GM18951 (cell line): ENCODE data around the gene PSMB2.
"Not testable (repeated sequence)": the region's sequence is repeated elsewhere in the genome, so short reads cannot be mapped to it uniquely, and the experiment has no call there.

Experiments used
- POLR2A ChIP-seq: IDR thresholded peaks from 4 replicates; pipeline ENCODE4 v1.6.1; 2011; ENCODE audit warnings: mild to moderate bottlenecking; ENCODE audit not compliant: insufficient read length, insufficient read depth; ENCODE audit errors: extremely low read depth
- in situ Hi-C: fragments of 300-500 bp; cut with MboI; formaldehyde crosslinking; loops from one replicate; pipeline ENCODE4 v1.12.0; 2022; ENCODE audit warnings: low sequenced_read_pairs, mixed read lengths, inconsistent platforms; ENCODE audit not compliant: unreplicated experiment

The PSMB2 gene

DNA sequence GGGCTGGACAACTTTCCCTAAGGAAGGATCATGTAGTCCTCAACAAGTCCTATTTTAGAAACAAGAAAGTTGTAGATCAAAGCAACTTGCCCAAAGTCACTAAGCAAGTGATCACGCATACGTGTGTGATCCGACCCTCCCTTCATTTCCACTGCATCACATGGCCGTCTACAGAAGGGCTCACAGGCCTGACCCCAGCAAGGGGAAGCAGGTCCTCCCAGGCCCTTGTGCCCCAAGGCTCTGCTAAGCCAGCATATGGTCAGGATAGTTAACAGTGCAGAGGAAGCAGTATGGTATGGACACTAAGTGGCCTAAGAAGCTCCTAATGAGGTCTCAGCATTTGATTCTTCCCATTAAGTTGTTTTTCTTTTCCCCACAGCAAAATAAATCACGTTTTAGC is 43.5 kb downstream of the PSMB2 start:
- in situ Hi-C loops = no loop called here
- no peak for TF ChIP-seq POLR2A

DNA sequence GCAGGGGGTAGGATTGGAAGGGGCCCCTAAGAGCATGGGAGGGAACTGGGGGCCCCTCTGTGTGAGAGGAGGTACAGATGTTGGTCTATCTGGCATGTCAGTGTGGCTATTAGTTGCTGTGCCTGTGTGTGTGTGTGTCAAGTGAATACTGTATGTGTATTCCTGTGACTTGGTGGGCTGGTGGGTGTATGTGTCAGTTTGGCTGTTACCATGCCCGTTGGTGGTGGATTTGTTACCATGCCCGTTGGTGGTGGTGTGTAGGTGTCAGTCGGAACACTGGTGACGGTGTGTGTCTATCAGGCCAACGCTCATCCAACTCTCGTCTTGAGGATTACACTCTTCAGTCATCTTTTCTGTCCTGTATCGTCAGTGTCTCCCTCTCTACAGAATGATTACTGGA is 45.6 kb downstream of the PSMB2 start:
- in situ Hi-C loops = no loop called here

DNA sequence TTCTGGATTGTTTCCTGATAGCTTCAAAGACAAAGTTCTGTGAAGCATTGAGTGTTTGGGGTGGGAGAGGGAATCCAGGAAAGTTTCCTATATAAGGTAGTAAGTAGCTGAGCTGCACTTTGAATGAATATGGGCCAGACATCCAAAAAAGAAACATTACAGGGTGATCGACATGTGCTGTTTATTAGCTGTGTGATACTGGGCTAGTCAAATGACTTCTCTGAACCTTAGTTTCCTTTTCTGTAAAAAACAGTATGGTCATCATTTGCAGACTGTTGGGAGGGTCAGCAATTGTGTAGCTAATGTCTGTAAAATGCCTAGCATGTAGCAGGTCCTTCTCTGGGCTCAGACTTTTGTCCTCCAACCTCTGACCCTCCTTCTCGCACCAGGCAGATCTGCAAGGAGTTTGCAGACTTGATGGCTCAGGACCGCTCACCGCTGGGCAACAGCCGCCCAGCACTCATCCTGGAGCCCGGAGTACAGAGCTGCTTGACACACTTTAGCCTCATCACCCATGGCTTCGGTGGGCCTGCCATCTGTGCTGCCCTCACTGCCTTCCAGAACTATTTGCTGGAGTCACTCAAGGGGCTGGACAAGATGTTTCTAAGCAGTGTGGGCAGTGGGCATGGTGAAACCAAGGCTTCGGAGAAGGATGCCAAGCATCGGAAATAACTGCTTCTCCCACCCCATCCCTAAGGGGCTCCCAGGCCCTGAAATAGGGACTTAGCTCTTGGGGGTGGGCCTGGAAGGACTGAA is 47.1 kb downstream of the PSMB2 start:
- in situ Hi-C loops = no loop called here
- no peak for TF ChIP-seq POLR2A

More for the DNA sequence above, 45.6 kb downstream of the PSMB2 start:
- no peak for TF ChIP-seq POLR2A

DNA sequence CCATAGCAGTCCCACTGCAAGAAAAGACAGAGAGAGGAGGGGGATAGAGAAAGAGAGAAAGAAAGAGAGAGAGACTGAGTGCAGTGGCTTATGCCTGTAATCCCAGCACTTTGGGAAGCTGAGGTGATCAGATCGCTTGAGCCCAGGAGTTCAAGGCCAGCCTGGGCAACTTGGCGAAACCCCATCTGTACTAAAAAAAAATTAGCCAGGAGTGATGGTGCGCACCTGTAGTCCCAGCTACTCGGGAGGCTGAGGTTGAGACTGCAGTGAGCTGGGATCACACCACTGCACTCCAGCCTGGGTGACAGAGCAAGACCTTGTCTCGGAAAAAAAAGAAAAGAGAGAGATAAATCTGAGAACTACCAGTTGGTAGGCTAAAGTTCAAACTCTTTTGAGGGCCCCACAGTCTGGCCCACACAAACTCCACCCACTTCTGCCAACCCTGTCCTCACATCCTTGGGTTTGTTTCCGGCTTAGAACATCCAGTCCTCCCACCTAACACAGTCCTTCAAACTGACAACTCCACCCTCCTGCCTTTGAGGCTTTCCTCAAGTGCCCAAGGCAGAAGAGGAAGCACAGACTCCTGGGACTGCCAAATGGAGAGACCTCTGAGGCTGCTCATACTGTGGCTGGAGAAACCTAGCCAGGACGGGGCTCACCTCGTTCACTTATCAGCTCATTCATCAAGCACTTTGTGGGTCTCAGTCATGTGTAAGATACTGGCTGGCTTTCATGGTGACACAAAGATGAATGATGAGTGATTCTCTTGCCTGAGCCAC is 48.1 kb downstream of the PSMB2 start:
- no peak for TF ChIP-seq POLR2A
- in situ Hi-C loops = no loop called here

DNA sequence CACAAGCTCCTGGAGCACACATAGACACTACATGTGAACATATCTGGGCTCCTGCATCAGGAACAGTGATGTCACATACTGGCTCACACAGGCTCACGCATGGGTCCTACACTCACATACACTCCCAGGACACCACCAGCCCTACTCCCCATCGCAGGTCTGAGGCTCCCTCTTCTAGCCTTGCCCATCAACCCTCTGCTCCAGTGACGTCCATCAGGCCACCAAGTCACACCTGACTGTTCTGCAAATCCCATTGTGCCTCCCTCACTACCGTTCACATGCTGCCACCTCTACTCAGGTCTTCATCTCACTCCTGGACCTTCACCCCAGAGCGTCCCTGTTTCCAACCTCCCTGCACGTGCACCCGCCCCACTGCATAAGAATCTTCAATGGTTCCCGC is 50.1 kb downstream of the PSMB2 start:
- no peak for TF ChIP-seq POLR2A
- in situ Hi-C loops = no loop called here

DNA sequence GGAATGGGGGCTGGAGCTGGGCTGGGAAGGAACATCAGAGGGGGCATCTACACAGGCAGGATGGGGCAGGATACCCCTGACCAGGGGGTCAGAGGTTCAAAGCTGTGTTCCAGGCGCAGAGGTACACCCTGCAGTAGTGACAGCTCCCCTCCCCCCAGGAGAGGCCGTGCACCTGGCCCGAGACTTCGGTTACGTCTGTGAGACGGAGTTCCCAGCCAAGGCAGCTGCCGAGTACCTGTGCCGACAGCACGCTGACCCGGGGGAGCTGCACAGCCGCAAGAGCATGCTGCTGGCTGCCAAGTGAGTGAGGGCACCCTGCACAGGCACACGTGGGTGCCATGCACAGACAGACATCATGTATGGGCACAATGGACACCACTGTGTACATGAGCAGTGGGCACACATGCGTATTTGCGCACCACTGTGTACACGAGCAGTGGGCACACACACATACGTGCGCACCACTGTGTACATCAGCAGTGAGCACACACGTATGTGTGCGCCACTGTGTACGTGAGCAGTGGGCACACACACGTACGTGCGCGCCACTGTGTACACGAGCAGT is 50.8 kb downstream of the PSMB2 start:
- no peak for TF ChIP-seq POLR2A

DNA sequence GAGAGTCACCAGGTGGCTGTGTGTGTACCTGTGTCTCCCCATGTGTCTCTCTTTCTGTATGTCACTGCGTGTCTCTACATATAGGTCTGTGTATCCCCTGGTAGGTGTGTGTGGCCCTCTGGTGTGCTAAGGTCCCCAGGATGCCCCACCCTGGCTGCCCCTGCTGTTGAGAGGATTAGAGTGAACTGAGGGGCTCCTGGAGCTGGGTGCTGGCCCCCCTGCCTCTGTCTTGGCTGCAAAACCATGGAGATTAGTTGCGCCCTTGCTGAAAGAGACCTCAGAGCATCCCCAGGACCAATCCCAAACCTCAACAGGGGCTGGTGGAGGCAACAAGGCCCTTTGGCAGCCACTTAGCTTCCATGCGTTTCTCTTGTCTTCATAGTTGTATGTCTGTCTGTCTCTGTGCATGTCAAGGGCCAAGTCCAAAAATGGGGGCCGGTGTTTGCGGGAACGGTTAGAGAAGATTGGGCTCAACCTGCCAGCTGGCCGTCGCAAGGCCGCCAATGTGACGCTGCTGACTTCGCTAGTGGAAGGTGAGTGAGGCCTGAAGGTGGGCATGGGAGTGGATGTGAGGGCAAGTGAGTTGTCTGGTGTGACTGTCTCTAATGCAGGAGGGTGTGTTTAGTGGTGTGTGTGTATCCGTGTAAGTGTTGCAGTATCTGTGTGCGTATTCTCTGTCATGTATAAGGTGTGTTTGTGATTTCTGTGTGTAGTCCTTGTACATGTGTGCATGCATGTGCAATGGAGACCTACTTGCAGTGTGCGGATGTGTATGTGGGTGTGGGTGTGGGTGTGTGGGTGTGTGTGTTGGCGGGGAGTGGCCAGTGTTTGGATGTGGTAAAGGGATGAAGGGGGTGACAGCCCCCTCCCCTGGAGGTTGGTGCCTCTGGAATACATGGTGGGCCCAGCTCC is 51.6 kb downstream of the PSMB2 start:
- TF ChIP-seq POLR2A = no peak
- in situ Hi-C loops = no loop called here

More for the DNA sequence above, 50.8 kb downstream of the PSMB2 start:
- in situ Hi-C loops = no loop called here

DNA sequence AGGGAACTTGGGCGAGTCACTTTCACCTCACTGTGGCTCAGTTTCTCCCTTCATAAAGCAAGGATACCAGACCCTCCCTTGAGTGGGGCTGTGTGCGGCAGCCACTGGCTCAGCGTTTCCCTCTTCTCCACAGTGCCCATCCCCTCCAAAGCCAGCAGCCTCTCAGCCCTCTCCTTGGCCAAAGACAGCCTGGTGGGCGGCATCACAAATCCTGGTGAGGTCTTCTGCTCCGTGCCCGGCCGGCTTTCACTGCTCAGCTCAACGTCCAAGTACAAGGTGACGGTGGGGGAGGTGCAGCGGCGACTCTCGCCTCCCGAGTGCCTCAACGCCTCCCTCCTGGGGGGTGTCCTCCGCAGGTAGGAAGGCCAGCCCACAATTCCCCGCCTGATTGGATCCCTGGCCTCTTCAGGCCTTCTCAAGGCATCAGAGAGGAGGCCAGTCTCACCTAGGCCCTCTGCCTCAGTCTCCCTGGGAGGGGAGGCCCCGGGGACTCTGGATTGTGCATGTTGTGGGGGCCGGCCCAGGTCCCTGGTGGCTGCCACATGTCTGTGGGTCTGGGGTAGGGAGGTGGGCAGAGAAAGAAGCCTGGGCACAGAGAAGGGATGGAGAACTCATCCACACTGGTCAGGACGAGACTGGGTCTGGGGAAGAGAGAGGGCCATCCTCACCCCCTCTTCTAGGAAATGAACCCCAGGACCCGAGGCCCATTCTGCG is 53.0 kb downstream of the PSMB2 start:
- TF ChIP-seq POLR2A = no peak
- in situ Hi-C loops = no loop called here

DNA sequence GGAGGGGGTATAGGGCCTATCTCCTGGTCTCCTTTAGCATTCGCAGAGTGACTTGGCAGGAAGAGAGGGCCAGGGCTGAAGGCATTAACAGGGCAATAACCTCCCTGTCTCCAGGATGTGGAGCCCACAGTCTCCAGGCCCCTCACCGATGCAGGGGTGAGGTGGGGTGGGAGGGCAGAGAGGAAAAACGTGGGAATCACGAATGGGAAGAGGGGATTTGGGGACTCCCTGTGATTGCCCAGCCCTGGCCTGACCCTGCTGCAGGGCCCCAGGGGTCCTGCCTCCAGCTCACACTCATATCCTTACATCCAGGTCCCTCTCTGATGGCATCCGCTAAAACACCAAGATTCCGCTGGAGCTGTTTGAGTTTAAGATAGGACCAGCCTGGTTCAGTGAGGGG is 53.6 kb downstream of the PSMB2 start:
- in situ Hi-C loops = no loop called here
- no peak for TF ChIP-seq POLR2A

DNA sequence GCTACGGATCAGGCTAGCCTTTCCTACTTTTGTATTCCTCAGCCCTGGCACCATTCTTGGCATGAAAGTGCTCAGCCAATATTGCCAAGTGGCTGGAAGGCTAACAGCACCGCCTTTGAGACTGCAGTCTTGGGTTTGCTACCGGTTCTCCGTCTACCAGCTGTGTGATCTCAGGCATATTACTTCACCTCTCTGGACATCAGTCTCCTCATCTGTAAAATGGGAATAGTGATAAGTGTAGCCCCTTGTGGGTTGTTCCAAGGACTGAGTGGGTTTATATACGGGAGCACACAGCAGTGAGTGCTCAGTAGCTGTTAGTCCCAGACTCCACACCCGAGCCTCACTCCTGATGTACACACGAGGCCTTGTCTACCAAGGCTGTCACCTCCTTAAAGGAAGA is 54.5 kb downstream of the PSMB2 start:
- in situ Hi-C loops = no loop called here
- TF ChIP-seq POLR2A = no peak

DNA sequence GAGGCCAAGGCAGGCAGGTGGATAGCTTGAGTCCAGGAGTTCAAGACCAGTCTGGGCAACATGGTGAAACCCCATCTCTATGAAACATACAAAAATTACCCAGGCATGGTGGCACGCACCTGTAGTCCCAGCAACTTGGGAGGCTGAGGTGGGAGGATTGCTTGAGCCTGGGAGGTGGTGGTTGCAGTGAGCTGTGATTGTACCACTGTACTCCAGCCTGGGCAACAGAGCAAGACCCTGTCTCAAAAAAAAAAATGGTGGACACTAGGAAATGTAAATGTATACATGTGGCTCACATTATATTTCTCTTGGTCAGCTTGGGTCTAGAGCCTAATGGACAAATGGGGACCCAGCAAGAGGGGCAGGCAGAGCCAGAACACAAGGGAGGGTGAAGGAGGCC is 55.5 kb downstream of the PSMB2 start:
- in situ Hi-C loops = not testable (repeated sequence)

DNA sequence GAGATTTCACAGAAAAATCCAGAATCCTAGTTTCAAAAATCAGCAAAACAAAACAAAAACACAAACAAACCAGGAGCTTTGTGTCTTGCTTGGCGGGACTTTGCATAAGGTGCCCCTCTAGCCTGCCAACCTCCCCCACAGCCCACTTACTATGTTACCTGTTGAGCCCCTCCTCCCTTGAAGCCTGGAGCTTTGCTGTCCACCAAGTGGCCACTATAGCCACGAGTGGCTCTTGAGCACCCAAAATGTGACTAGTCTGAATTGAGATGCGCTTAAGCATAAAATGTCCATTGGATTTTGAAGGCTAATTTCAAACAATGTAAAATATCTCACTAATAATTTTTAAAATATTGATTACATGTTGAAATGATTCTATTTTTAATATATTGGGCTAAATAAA is 56.0 kb downstream of the PSMB2 start:
- in situ Hi-C loops = no loop called here
- TF ChIP-seq POLR2A = no peak

DNA sequence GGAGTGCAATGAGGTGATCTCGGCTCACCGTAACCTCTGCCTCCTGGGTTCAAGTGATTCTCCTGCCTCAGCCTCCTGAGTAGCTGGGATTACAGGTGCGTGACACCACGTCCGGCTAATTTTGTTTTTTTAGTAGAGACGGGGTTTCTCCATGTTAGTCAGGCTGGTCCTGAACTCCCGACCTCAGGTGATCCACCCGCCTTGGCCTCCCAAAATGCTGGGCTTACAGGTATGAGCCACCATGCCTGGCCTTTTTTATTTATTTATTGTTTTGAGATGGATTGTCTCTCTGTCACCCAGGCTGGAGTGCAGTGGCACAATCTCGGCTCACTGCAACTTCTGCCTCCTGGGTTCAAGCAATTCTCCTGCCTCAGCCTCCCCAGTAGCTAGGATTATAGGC is 59.7 kb downstream of the PSMB2 start:
- in situ Hi-C loops = not testable (repeated sequence)

DNA sequence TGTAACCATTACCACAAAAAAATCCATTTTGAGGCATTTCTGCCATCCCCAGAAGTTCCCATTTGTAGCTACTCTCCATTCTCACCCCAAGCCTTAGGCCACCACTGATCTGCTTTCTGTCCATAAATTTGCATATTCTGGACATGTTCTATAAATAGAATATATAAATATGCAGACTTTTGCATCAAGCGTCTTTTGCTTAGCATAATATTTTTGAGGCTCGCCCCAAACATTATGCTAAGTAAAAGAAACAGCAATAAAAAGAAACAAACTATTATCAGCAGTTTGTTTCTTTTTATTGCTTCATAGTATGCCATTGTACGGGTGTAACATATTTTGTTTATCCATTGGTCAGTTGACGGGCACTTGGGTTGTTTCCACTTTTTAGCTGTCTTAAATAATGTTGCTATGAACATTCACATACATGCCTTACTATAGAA is 60.4 kb downstream of the PSMB2 start:
- TF ChIP-seq POLR2A = no peak
- in situ Hi-C loops = no loop called here
